Pons (tissue), 1 donor: ENCODE results near the gene ARL17A.
"Not testable (repeated sequence)": the region's sequence is repeated elsewhere in the genome, so short reads cannot be mapped to it uniquely, and the experiment has no call there.

ENCODE experiments used
- DNase-seq: peaks from one replicate; pipeline ENCODE4 v3.0.0-alpha.2; 2016; ENCODE audit warnings: low spot score

The ARL17A gene

GRCh38 chr17:46579083-46580075, at the start of gene ARL17A:
Gene ARL17A, minus strand, starts transcription at chr17:46579691. Its CDS starts 3,369 bp downstream, at chr17:46576322.
- DNase-seq, result not testable (repeated sequence)

- DNase-seq, result not testable (repeated sequence)
These were observed 49.4 kb upstream of the ARL17A start for GRCh38 chr17:46628753-46629436.

- DNase-seq, result not testable (repeated sequence)
These were observed 48.0 kb upstream of the ARL17A start for GRCh38 chr17:46627452-46627851.

GRCh38 chr17:46624726-46625125, 45.2 kb upstream of the ARL17A start:
- DNase-seq, result not testable (repeated sequence)

- not testable (repeated sequence) for DNase-seq
These were observed 44.3 kb upstream of the ARL17A start for GRCh38 chr17:46623790-46624189.

GRCh38 chr17:46618975-46619374, 39.5 kb upstream of the ARL17A start:
- not testable (repeated sequence) for DNase-seq

GRCh38 chr17:46617121-46617520, 37.6 kb upstream of the ARL17A start:
- not testable (repeated sequence) for DNase-seq

- not testable (repeated sequence) for DNase-seq
These were observed 34.4 kb upstream of the ARL17A start for GRCh38 chr17:46613876-46614275.

GRCh38 chr17:46611304-46611703, 31.8 kb upstream of the ARL17A start:
- not testable (repeated sequence) for DNase-seq

GRCh38 chr17:46603125-46603524, 23.6 kb upstream of the ARL17A start:
- DNase-seq, result not testable (repeated sequence)

GRCh38 chr17:46600767-46601166, 21.3 kb upstream of the ARL17A start:
- not testable (repeated sequence) for DNase-seq

- DNase-seq, result not testable (repeated sequence)
These were observed 18.9 kb upstream of the ARL17A start for GRCh38 chr17:46598344-46598931.

- DNase-seq, result not testable (repeated sequence)
These were observed 11.8 kb upstream of the ARL17A start for GRCh38 chr17:46591332-46591731.

- not testable (repeated sequence) for DNase-seq
These were observed 11.0 kb upstream of the ARL17A start, which contains the start of gene NSF for GRCh38 chr17:46590157-46591146. Gene NSF, plus strand, starts transcription at chr17:46590669. Its CDS starts 107 bp downstream, at chr17:46590776.

GRCh38 chr17:46585444-46585843, 6.0 kb upstream of the ARL17A start:
- DNase-seq, result not testable (repeated sequence)

- not testable (repeated sequence) for DNase-seq
These were observed 591 bp upstream of the ARL17A start for GRCh38 chr17:46580082-46580481.

- DNase-seq, result not testable (repeated sequence)
These were observed 7.7 kb downstream of the ARL17A start for GRCh38 chr17:46571796-46572195.

- not testable (repeated sequence) for DNase-seq
These were observed 12.5 kb downstream of the ARL17A start for GRCh38 chr17:46566980-46567379.

GRCh38 chr17:46566284-46566683, 13.2 kb downstream of the ARL17A start:
- DNase-seq, result not testable (repeated sequence)

- not testable (repeated sequence) for DNase-seq
These were observed 19.4 kb downstream of the ARL17A start for GRCh38 chr17:46560048-46560447.

- DNase-seq, result not testable (repeated sequence)
These were observed 20.3 kb downstream of the ARL17A start for GRCh38 chr17:46559155-46559554.
